DMS 273 (cell line): ENCODE data around the gene FANCG.

Source experiments
- DNase-seq: peaks from one replicate; lab custom pipeline; 2025; ENCODE audit not compliant: unreplicated experiment; lab: John Stamatoyannopoulos, UW

Gene FANCG

DNA sequence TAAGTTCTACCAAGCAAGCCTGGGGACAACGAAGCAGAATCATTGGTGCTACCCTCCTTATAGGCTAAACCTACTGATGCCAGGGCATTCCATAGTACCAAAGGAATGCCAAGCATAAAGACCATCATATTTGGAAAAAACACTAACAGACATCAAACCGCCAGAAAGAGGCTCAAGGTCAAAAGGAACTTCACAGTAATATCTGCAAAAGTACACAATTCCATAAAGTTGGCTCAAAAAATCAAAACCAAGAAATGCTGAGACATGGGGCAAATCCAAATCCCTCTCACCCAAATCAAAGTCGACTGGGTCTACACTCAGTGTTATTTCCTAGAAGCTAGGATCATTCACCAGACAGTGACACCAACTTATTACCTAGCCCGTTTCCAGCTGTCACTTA is 10.7 kb downstream of the FANCG start:
- DNase-seq = no peak

DNA sequence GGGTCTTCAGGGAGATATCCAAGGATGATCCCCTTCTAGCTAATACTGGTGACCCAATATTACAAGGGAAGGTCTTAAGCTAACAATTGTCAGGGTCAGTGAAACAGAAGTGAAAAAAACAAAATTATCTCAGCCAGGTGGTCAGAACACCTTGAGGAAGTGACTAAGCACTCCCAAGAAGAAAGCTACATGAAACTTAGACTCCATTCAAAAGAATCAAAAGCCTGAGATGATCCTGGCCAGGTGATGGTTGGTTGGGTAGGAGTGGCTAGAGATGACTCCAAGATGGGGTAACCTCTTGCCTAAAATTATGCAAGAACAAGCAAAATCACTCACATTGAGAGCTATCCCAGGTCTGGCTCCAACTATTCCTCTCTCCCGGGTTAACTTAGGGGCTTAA is 12.7 kb downstream of the FANCG start:
- DNase-seq = no peak

DNA sequence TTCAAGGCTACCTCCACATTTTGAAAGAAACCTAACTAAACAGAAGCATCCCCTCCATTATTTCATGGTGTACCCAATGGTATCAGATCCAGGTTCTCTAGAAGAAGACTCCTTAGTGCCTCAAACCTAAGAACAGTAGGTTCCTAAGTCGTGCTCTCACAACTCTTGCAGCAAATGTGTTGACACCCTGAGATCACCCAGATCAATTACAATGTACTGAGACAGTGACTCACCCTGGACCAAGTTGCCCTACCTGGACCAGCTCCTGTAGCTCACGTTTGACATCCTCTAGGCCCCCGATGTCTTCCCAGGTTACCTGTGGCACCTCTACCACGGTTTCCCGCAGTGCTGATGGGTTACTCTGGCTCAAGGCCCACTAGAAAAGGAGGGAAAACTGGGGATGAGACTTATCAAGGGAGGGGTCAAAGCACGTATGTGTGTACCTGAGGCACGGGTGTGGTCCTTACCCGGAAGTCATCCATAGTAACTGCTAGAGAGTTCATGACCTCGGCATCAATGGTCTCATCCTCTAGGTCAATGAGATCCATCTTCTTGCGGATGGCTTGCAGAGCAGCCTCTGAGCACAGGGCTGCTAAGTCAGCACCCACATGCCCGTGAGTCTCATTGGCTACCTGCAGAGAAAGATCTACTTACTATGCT is 19.1 kb downstream of the FANCG start:
- no peak for DNase-seq

DNA sequence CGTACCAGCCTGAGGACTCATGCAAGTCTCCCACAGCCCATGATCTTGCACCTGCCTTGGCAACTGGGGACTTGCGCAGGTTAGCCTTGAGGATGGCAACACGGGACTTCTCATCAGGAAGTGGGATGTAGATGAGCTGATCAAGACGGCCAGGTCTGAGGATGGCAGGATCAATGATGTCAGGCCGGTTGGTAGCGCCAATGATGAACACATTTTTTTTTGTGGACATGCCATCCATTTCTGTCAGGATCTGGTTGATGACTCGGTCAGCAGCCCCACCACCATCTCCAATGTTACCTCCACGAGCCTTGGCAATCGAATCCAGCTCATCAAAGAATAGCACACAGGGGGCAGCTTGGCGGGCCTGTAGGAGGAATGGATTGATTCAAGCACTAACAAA is 20.3 kb downstream of the FANCG start:
- DNase-seq = no peak

DNA sequence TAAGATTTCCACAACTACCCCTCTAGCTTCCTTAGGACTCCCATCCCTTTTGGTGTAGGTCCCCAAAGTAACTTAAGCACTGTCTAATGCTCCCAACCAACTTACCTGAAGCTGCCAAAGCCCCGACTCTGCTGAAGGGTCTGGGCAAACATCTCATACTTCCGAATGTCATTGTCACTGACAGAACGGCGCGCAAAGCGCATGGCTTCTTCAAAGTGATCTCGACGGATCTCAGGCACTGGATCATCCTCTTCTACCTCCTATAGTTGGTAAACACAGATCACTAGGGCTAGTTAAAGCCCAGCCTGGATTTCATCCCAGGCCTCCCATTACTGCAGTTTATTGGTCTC is 22.5 kb downstream of the FANCG start:
- no peak for DNase-seq

DNA sequence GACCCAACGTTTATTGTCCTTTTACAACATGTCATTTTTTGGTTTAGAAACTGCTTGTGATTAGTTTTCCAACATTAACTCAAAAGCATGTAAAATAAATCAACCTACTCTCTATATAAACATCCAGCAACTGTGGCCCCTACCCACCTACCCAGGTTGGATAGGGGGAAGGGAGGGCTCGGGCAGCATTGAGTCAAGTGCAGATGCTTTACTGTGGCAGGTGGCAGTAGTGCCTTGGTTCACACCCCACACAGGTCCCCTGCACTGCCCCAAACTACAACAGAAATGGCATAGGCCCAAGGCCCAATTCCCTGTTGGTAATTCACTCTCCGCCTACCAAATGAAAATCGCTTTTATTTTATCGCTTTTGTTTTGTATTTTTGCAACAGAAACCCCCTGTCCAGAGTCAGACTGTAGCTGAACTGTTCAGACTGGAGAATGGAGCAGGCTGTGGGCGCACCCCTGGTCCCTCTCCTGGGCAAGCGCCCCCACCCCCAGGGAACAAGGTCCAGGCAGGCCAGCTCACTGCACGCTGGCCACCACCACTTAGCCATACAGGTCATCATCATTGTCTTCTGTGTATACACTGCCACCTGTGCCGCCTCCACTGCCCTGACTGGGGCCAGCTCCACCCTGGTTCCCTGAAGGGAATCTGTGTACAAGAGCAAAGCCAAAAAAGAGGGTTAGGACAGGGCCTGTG is 23.0 kb downstream of the FANCG start:
- DNase-seq = no peak

DNA sequence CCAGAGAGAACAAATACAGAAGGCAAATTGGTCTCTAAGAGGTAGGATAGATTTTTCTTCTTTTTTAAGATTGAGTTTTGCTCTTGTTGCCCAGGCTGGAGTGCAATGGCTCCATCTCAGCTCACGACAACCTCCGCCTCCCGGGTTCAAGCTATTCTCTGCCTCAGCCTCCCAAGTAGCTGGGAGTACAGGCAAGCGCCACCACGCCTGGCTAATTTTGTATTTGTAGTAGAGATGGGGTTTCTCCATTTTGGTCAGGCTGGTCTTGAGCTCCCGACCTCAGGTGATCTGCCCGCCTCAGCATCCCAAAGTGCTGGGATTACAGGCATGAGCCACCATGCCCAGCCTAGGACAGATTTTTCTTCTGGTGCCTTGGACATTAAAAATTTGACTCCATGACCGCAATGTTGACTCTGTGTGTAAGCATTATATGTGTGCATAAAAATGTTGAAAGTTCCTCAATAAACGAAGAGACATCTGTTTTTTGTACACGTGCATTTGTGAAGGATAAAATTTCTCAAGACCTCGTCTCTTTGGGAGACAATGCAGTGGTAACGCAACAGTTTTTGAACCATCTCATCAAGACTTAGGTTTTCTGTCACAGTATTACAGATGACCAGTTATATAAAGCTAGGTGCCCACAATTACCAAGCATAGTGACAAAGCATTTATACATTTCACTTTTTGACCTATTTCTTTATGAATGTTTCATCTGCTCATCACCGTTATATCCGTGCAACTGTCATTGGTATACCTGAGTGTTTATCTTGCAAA is 24.7 kb downstream of the FANCG start:
- no peak for DNase-seq

DNA sequence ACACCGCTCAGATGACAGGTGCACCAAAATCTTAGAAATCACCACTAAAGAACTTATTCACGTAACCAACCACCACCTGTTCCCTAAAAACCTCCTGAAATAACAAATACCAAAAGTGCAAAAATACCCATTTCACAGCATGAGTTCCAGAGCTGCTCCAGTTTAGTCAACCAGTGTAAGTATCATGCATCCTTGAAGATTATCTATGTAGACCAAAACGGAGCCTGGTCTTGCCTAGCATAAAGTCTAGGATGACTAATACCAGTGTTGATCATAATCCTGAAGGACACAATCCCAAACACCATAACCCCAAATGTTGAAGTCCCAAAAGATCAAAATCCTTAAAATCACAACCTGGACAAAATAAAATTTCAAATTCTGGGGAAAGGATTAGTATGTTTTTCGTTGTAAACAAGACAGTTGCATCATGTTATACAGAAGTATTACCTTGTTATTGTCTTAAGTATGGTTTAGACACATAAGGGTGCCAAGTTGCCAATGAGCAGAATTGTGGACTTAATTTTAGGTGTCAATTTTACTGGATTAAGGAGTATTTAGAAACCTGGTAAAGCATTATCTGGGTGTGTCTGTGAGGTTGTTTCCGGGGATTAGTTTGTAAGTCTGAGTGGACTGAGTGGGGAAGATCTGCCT is 25.4 kb downstream of the FANCG start:
- no peak for DNase-seq

DNA sequence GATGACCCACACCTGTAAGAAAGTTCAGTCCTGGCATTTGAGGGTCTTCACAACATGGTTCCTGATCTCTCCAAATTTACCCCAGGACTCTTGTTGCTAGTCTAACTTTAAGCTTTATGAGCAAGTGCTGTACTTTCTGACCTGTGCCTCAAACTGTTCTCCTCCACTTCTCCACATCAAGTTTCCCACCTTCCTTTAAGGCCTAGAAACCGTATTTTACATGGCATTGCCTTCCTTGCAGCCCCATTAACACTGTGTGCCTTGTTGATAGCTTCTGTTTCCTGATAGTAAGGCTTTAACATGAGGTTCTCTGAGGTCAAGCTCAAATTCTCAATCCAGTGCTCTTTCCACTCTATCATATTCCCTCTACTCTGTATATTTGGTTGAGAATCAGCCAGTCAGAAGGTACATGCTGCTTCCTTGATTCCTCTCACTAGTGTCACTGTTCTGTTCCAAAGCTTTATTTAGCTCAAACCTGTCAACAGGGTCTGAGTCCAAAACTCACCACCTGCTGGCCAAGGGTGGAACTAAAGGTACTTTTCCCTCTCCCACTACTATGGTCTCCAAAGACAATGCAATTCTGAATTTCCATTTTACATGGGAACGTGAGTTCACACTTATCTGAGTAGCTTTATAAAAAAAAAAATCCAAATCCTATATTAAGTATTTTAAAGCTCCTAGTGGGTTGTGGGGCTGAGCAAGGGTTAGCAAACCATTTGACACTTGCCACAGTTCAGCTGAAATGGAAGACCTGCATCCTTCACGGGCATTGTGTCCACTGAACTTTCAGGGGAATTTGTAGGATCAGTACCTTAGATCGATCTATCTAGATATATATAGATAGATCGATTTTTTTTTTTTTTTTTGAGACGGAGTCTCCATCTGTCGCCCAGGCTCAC is 28.4 kb downstream of the FANCG start:
- DNase-seq = peak; percentile 79

DNA sequence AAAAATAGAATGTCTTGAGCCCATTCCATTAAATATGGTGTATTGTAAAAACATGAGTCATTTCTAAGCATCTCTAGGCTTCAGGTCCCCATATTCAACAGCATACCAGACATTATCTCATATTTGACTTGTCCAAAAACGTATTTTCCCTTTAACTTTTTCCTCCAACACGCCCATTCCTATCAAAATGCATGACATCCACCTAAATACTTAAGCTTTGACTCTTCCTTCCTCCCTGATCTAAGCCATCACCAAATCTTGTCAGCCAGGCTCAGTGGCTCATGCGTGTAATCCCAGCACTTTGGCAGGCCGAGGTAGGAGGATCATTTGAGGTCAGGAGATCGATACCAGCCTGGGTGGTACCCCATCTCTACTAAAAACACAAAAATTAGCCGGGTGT is 31.2 kb downstream of the FANCG start:
- DNase-seq = no peak

DNA sequence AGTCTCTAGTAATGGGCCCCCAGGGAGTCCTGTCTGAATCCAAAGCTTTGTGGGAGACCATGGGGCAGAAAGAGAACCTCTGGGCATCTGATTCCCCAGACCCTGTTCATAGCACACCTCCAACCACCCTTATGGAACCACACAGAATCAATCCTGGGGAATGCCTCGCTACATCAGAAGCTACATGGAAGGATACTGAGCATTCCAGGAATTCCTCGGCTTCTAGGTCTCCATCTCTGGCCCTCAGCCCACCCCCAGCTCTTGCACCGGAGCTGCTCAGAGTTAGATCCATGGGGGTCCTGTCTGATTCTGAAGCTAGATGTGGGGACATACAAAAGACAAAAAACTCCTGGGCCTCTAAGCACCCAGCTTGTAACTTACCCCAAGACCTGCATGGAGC is 35.7 kb downstream of the FANCG start:
- DNase-seq = no peak

DNA sequence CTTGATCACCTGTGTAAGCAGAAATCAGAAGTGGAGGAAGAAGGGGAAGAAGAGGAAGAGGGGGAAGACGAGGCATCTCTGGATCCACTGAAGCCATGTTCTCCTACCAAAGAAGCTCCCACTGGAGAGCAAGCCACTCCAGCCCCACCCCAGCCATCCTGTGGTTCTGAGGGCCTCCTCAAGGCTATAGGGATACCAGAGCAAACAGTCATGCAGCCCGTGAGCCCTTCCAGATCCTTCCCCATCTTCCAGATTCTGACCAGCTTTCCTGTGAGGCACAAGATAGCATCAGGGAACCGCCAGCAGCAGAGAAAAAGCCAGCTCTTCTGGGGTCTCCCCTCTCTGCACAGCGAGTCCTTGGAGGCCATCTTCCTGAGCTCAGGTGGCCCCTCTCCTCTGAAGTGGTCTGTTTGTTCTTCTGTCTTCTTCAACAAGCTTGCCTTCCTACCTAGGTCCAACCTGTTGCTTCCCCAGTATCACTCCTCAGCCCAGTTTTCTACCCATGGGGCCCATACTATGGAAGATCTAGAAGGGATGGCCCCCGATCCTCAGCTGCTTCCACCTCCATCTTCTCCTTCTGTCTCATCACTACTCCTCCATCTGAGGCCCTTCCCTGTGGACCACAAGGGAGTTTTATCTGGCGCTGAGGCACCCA is 36.7 kb downstream of the FANCG start:
- no peak for DNase-seq

DNA sequence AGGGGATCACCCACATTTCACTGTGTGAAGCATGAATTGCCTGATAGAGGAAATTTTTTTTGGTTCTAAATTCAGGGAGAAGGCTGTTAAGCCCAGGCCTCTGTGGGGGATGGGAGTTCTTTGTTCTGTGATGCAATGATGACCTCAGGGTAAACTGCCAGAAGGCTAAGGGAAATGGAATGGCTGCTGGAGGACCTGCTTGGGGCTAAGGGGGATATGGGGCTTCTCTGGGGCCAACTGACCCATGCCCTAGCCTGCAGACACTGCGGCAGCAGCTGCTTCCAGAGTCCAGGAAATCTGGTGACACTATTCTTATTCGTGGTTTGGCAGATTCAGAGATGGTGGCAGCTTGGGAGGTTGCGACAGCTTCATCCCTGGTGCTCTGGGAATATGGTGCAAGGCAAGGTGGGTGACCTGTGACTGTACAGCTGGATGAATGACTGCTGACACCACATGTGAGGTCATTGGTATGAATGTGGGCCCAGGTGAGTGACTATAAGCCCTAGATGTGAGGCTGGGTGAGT is 37.6 kb downstream of the FANCG start:
- DNase-seq = no peak

DNA sequence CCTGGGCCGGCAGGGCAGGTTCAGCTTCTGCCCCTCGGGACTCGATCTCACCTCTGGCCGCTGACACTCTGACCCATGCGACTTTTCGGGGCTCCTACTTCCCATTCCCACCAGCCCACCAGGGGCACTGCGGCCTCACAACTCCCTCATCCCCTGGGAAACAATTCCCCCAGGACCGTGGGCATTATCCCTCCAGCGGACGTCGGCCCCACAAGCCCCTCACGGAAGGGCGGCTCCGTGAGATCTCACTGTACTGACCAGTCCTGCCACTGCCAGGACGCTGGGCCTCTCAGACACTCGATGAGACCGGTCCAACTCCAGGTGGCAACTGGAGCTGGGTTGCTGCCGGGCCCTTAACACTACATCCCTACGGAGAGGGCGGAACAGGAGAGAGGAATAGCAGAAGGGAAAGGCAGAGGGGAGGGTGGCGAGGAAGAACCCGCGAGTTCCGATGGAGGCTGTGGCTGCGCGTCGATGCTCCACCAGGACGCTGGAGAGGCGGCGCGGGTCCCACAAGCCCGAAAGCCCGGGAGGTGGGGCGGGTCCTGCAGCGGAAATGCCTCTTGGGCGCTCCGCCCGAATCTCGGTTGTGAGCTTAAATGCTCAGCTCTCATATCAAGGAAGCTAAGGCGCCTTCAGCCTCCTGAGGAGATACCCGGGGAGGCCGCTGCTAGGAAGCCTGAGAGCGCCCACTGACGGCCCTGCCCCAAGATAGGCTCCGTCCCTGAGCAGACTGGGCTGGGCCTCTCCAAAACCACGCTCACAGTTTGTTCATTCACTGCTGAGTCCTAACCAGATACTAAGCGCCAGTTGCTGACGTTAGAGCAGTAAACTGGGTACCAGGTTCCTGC is 43.7 kb downstream of the FANCG start:
- DNase-seq = peak; percentile 53

DNA sequence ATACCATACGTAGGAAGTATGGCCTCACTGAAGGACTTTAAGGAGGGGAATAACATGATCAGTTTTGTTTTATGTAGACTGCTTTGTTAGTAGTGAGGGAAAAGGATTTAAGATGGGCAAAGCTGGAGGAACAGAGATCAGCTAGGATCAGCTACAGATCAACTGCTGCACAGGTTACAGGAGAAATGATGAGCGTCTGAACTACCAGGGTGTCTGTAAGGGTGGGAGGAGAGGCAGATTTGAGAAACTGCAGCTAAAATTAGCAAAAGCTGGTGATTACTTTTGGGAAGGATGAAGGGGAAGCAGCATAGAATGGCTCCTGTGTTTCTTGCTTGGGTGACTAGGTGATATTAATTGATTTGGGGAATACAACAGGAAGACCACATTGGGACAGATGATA is 46.6 kb downstream of the FANCG start:
- DNase-seq = no peak

DNA sequence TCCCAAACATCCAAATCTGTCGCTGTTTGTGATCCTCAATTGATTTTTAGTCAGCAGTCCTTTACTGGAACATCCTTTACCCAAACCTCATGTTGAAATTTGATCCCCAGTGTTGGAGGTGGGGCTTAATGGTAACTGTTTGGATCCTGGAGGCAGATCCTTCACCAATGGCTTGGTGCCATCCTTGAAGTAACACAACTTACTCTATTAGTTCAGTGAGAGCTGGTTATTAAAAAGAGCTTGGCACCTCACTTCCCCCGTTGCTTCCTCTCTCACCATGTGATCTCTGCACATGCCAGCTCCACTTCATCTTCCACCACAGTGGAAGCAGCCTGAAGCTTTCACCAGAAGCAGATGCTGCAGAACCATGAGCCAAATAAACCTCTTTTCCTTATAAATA is 49.9 kb downstream of the FANCG start:
- DNase-seq = peak; percentile 8

DNA sequence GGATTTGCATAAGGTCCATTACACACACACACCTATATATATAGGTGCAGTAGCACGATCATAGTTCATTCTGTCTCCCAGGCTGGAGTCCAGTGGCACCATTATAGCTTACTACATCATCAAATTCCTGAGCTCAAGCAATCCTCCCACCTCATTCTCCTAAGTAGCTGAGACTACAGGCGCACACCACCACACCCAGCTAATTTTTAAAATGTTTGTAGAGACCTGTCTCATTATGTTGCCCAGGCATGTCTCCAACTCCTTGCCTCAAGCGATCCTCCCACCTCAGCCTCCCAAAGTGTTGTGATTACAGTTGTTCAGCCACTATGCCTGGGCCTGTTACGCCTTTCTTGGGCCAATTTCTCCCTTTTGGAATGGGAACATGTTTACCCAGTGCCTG is 50.5 kb downstream of the FANCG start:
- no peak for DNase-seq

DNA sequence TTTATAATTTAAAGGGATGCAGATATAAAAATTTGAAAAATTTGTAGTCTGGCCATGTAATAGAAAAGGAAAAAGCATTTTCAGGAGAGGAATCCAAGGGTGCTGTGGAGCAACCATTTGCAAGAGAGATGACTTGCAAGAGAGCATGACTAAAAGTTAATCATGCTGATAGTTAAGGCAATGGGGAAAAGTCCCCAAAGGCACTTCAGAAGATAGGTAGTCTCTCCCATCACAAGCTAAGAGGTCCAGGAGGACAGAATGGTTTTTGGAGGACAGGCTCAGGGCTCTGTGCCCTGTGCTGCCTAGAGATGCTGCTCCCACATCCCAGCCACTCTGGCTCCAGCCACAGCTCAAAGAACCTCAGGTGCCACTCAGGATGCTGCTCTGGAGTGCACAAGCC is 51.4 kb downstream of the FANCG start:
- no peak for DNase-seq

DNA sequence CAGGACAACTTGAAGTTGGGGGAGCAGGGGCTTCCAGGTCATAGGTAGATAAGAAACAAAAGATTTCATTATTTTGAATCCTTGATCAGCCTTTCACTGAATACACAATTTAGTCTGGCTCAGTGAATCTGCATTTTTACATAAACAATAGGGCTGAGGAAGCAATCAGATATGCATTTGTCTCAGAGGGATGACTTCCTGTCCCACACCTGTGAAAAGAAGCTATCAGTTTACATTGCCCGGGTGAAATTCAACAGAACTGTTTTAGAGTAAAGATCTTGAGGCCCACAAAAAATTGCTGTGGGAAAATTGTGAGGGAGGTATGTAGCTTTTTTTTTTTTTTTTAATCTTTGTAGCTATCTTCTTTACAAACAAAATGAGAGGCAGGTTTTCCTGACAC is 51.9 kb downstream of the FANCG start:
- no peak for DNase-seq
